ENCODE measurements around the gene TUG1.

Gene TUG1

GRCh38 chr22:30969532-30970355 lies 679 bp downstream of the TUG1 start:
- peaks cover 60% of the 10 kb centered on the region for H3K36me3 Mint-ChIP-seq
- peak overlapping the region; percentile 89 for H3K4me3 Mint-ChIP-seq
- H3K9me3 Mint-ChIP-seq = peaks cover 5% of the 10 kb centered on the region
- DNase-seq (ENCODE audit: low spot score in 2 of 2) (peak; percentile 41 to 81), ATAC-seq (peak; percentile 41)
- peak overlapping the region; percentile 97 for H3K27ac Mint-ChIP-seq
- peaks cover 39% of the 10 kb centered on the region for H3K4me1 Mint-ChIP-seq

- Mint-ChIP-seq H3K27ac (peak overlapping the region; percentile 97), H3K4me3 (peak overlapping the region; percentile 89), H3K36me3 (peaks cover 61% of the 10 kb centered on the region), H3K4me1 (peaks cover 33% of the 10 kb centered on the region), H3K9me3 (peaks cover 8% of the 10 kb centered on the region)
- DNase-seq (ENCODE audit: low spot score in 2 of 2) (no peak), ATAC-seq (no peak)
Measured at GRCh38 chr22:30970356-30970746, 1.3 kb downstream of the TUG1 start.

GRCh38 chr22:30978304-30978962 lies 9.4 kb downstream of the TUG1 start:
- ATAC-seq (no peak), DNase-seq (ENCODE audit: low spot score in 2 of 2) (no peak)
- no peak overlapping the region for H3K4me3 Mint-ChIP-seq
- H3K36me3 Mint-ChIP-seq = peaks cover 15% of the 10 kb centered on the region
- no peak overlapping the region for H3K27ac Mint-ChIP-seq
- H3K9me3 Mint-ChIP-seq = peaks cover 33% of the 10 kb centered on the region
- H3K4me1 Mint-ChIP-seq = peaks cover 6% of the 10 kb centered on the region

GRCh38 chr22:30979932-30980331 lies 10.9 kb downstream of the TUG1 start:
- Mint-ChIP-seq H3K9me3 (peaks cover 40% of the 10 kb centered on the region), H3K27ac (no peak overlapping the region), H3K4me3 (no peak overlapping the region), H3K4me1 (peaks cover 6% of the 10 kb centered on the region), H3K36me3 (no peaks in the 10 kb centered on the region)
- ATAC-seq (peak; percentile 28), DNase-seq (ENCODE audit: low spot score in 2 of 2) (no peak)

- Mint-ChIP-seq H3K4me3 (no peak overlapping the region), H3K4me1 (peaks cover 6% of the 10 kb centered on the region), H3K36me3 (no peaks in the 10 kb centered on the region), H3K9me3 (peaks cover 33% of the 10 kb centered on the region), H3K27ac (no peak overlapping the region)
- ATAC-seq (no peak), DNase-seq (ENCODE audit: low spot score in 2 of 2) (no peak)
Measured at GRCh38 chr22:30982512-30982911, 13.4 kb downstream of the TUG1 start.

- Mint-ChIP-seq H3K9me3 (peaks cover 28% of the 10 kb centered on the region), H3K4me3 (no peak overlapping the region), H3K27ac (no peak overlapping the region), H3K36me3 (no peaks in the 10 kb centered on the region), H3K4me1 (peaks cover 6% of the 10 kb centered on the region)
- ATAC-seq (no peak), DNase-seq (ENCODE audit: low spot score in 2 of 2) (no peak)
Measured at GRCh38 chr22:30984317-30984716, 15.3 kb downstream of the TUG1 start.

- no peaks in the 10 kb centered on the region for H3K4me1 Mint-ChIP-seq
- ATAC-seq = no peak
- no peak overlapping the region for H3K4me3 Mint-ChIP-seq
- DNase-seq (ENCODE audit: low spot score in 2 of 2) = no peak
- peaks cover 27% of the 10 kb centered on the region for H3K9me3 Mint-ChIP-seq
- no peak overlapping the region for H3K27ac Mint-ChIP-seq
- H3K36me3 Mint-ChIP-seq = no peaks in the 10 kb centered on the region
Measured at GRCh38 chr22:30985561-30986208, 16.6 kb downstream of the TUG1 start.

GRCh38 chr22:30989474-30989873 lies 20.4 kb downstream of the TUG1 start:
- H3K9me3 Mint-ChIP-seq = peaks cover 14% of the 10 kb centered on the region
- no peak for ATAC-seq

GRCh38 chr22:30990690-30991089 lies 21.6 kb downstream of the TUG1 start:
- H3K4me1 Mint-ChIP-seq = no peaks in the 10 kb centered on the region
- H3K27ac Mint-ChIP-seq = no peak overlapping the region
- H3K4me3 Mint-ChIP-seq = no peak overlapping the region
- ATAC-seq = no peak
- peaks cover 10% of the 10 kb centered on the region for H3K9me3 Mint-ChIP-seq
- DNase-seq (ENCODE audit: low spot score in 2 of 2) = no peak
- H3K36me3 Mint-ChIP-seq = no peaks in the 10 kb centered on the region

More at GRCh38 chr22:30989474-30989873, 20.4 kb downstream of the TUG1 start:
- Mint-ChIP-seq H3K27ac (no peak overlapping the region), H3K36me3 (no peaks in the 10 kb centered on the region), H3K4me3 (no peak overlapping the region), H3K4me1 (no peaks in the 10 kb centered on the region)
- DNase-seq (ENCODE audit: low spot score in 2 of 2) = no peak

GRCh38 chr22:30992565-30992964 lies 23.5 kb downstream of the TUG1 start:
- H3K36me3 Mint-ChIP-seq = no peaks in the 10 kb centered on the region

GRCh38 chr22:30994960-30995359 lies 25.9 kb downstream of the TUG1 start:
- ATAC-seq (no peak), DNase-seq (ENCODE audit: low spot score in 2 of 2) (no peak)
- H3K27ac Mint-ChIP-seq = no peak overlapping the region
- H3K9me3 Mint-ChIP-seq = peaks cover 5% of the 10 kb centered on the region
- no peaks in the 10 kb centered on the region for H3K4me1 Mint-ChIP-seq
- no peaks in the 10 kb centered on the region for H3K36me3 Mint-ChIP-seq
- no peak overlapping the region for H3K4me3 Mint-ChIP-seq

More at GRCh38 chr22:30992565-30992964, 23.5 kb downstream of the TUG1 start:
- ATAC-seq = no peak
- Mint-ChIP-seq H3K4me1 (no peaks in the 10 kb centered on the region), H3K4me3 (no peak overlapping the region), H3K9me3 (peaks cover 10% of the 10 kb centered on the region), H3K27ac (no peak overlapping the region)
- no peak for DNase-seq (ENCODE audit: low spot score in 2 of 2)

- H3K4me3 Mint-ChIP-seq = no peak overlapping the region
- H3K27ac Mint-ChIP-seq = no peak overlapping the region
- H3K4me1 Mint-ChIP-seq = no peaks in the 10 kb centered on the region
- DNase-seq (ENCODE audit: low spot score in 2 of 2) (no peak), ATAC-seq (no peak)
- no peaks in the 10 kb centered on the region for H3K36me3 Mint-ChIP-seq
- H3K9me3 Mint-ChIP-seq = no peaks in the 10 kb centered on the region
Measured at GRCh38 chr22:30996462-30996861, 27.4 kb downstream of the TUG1 start.

GRCh38 chr22:30998329-30998728 lies 29.3 kb downstream of the TUG1 start:
- Mint-ChIP-seq H3K4me1 (no peaks in the 10 kb centered on the region), H3K4me3 (no peak overlapping the region), H3K36me3 (no peaks in the 10 kb centered on the region), H3K9me3 (peaks cover 3% of the 10 kb centered on the region), H3K27ac (no peak overlapping the region)
- no peak for ATAC-seq
- DNase-seq (ENCODE audit: low spot score in 2 of 2) = no peak

- H3K4me1 Mint-ChIP-seq = no peaks in the 10 kb centered on the region
- H3K36me3 Mint-ChIP-seq = no peaks in the 10 kb centered on the region
- H3K9me3 Mint-ChIP-seq = peaks cover 5% of the 10 kb centered on the region
- DNase-seq (ENCODE audit: low spot score in 2 of 2) (no peak), ATAC-seq (no peak)
- no peak overlapping the region for H3K4me3 Mint-ChIP-seq
- no peak overlapping the region for H3K27ac Mint-ChIP-seq
Measured at GRCh38 chr22:31001124-31001770, 32.2 kb downstream of the TUG1 start.

- DNase-seq (ENCODE audit: low spot score in 2 of 2) (no peak), ATAC-seq (no peak)
- H3K4me1 Mint-ChIP-seq = no peaks in the 10 kb centered on the region
- no peak overlapping the region for H3K4me3 Mint-ChIP-seq
- no peaks in the 10 kb centered on the region for H3K36me3 Mint-ChIP-seq
- no peak overlapping the region for H3K27ac Mint-ChIP-seq
- peaks cover 8% of the 10 kb centered on the region for H3K9me3 Mint-ChIP-seq
Measured at GRCh38 chr22:31005535-31005934, 36.5 kb downstream of the TUG1 start.

All from stimulated activated effector memory CD8-positive, alpha-beta T cell treated with anti-CD3 and anti-CD28 coated beads, Interleukin-12 subunit alpha, Interleukin-12 subunit beta, amount 100 ng/mL, for 72 hours (primary cell).